ENCODE measurements around the gene BTG3. TPM values are rescaled to one million over a fixed set of nuclear protein-coding genes. Genes with fewer than 3 reads are reported as not detected.
A peak's percentile ranks its signal among the peaks of the same experiment; 100 is the strongest.

The BTG3 gene
- total and polyA plus RNA-seq, 7 donors = 1.7 to 6.4 (median 1.9) TPM

DNA sequence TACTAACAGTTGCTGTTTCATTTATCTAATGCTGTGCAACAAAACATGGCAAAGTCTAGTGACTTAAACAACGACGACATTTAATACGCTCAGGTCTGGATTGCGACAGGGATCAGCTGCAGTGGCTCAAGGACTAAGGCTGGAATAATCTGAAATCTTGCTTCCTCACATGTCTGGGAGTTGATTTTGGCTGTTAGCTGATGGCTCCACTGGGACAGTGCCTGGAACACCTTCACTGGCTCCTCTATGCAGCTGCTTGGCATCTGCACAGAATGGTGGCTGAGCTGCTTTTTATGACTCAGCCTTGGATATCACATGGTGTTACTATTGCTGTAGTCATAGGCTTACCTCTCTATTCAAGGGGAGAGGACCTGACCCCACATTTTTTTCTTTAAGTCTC lies 24.0 kb upstream of the BTG3 start:
- H3K36me3 ChIP-seq (ENCODE audit: insufficient read depth in 1 of 2, low read depth in 1 of 2) = no peaks in the 10 kb centered on the region
- ATAC-seq = peak in 3 of 4 donors; percentile 47 to 67 (median 56)
- H3K4me3 ChIP-seq = no peak overlapping the region
- H3K27me3 ChIP-seq (ENCODE audit: insufficient read depth in 3 of 3, low read length in 2 of 3) = no peaks in the 10 kb centered on the region
- no peak overlapping the region for H3K27ac ChIP-seq
- intact Hi-C loops (cut with DNase I) = no loop called here
- DNase-seq = peak; percentile 20 to 73
- H3K9me3 ChIP-seq = no peaks in the 10 kb centered on the region
- TF ChIP-seq, protein P1, sequence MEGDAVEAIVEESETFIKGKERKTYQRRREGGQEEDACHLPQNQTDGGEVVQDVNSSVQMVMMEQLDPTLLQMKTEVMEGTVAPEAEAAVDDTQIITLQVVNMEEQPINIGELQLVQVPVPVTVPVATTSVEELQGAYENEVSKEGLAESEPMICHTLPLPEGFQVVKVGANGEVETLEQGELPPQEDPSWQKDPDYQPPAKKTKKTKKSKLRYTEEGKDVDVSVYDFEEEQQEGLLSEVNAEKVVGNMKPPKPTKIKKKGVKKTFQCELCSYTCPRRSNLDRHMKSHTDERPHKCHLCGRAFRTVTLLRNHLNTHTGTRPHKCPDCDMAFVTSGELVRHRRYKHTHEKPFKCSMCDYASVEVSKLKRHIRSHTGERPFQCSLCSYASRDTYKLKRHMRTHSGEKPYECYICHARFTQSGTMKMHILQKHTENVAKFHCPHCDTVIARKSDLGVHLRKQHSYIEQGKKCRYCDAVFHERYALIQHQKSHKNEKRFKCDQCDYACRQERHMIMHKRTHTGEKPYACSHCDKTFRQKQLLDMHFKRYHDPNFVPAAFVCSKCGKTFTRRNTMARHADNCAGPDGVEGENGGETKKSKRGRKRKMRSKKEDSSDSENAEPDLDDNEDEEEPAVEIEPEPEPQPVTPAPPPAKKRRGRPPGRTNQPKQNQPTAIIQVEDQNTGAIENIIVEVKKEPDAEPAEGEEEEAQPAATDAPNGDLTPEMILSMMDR (IDR thresholded peaks at IDR 0.05) = no peak
- WGBS, 3 donors = 45 to 71% (median 65%) methylated on average over 4 of the region's 4 CpGs
- no peaks in the 10 kb centered on the region for H3K4me1 ChIP-seq

- WGBS, 3 donors = 21 to 43% (median 25%) methylated on average over 4 of the region's 4 CpGs
- no peaks in the 10 kb centered on the region for H3K4me1 ChIP-seq
- TF ChIP-seq, protein P1 (IDR thresholded peaks at IDR 0.05) = no peak
- intact Hi-C loops (cut with DNase I) = no loop called here
- H3K36me3 ChIP-seq (ENCODE audit: insufficient read depth in 1 of 2, low read depth in 1 of 2) = no peaks in the 10 kb centered on the region
- no peak overlapping the region for H3K27ac ChIP-seq
- no peaks in the 10 kb centered on the region for H3K9me3 ChIP-seq
- DNase-seq (no peak), ATAC-seq (no peak)
- H3K27me3 ChIP-seq (ENCODE audit: insufficient read depth in 3 of 3, low read length in 2 of 3) = no peaks in the 10 kb centered on the region
- no peak overlapping the region for H3K4me3 ChIP-seq
These were observed 18.5 kb upstream of the BTG3 start for GRCh38 chr21:17631195-17631594.

DNA sequence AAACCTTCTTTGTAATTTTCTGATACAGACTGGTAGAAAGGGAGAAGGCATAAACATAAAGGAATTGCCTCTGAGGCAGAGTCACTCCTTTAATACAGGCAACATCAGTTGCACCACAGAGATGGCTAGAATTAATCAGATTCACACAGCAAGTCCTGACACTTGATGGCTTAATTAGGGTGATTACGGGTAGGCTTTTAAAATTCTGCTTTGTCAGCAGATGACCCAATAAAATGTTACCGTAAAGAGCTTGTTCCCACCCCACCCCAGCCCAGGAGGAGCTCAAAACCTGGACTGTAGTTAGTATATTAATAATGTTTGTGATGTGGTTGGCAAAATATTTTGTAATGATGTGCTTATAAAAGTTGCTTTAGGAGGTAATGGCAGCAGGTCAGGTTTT lies 9.3 kb upstream of the BTG3 start:
- Histone ChIP-seq H3K9me3 (no peaks in the 10 kb centered on the region), H3K4me3 (no peak overlapping the region), H3K36me3 (ENCODE audit: insufficient read depth in 1 of 2, low read depth in 1 of 2) (no peaks in the 10 kb centered on the region), H3K27me3 (ENCODE audit: insufficient read depth in 3 of 3, low read length in 2 of 3) (no peaks in the 10 kb centered on the region), H3K4me1 (no peaks in the 10 kb centered on the region), H3K27ac (no peak overlapping the region)
- WGBS, 3 donors = 39 to 52% (median 44%) methylated on average over 2 of the region's 2 CpGs
- TF ChIP-seq, protein P1 (IDR thresholded peaks at IDR 0.05) = no peak
- ATAC-seq = no peak
- intact Hi-C loops (cut with DNase I) = no loop called here
- DNase-seq = no peak

GRCh38 chr21:17616831-17617230 lies 4.1 kb upstream of the BTG3 start:
- Histone ChIP-seq H3K9me3 (no peaks in the 10 kb centered on the region), H3K36me3 (ENCODE audit: insufficient read depth in 1 of 2, low read depth in 1 of 2) (no peaks in the 10 kb centered on the region), H3K27me3 (ENCODE audit: insufficient read depth in 3 of 3, low read length in 2 of 3) (peaks cover 0 to 17% (median 9%) of the 10 kb centered on the region in 3 donors), H3K27ac (no peak overlapping the region), H3K4me3 (no peak overlapping the region), H3K4me1 (no peaks in the 10 kb centered on the region)
- DNase-seq (no peak), ATAC-seq (no peak)
- TF ChIP-seq, protein P1 (IDR thresholded peaks at IDR 0.05) = no peak
- 89 to 97% (median 92%) methylated on average over 1 of the region's 1 CpG for WGBS, 3 donors
- intact Hi-C loops (cut with DNase I) = no loop called here

DNA sequence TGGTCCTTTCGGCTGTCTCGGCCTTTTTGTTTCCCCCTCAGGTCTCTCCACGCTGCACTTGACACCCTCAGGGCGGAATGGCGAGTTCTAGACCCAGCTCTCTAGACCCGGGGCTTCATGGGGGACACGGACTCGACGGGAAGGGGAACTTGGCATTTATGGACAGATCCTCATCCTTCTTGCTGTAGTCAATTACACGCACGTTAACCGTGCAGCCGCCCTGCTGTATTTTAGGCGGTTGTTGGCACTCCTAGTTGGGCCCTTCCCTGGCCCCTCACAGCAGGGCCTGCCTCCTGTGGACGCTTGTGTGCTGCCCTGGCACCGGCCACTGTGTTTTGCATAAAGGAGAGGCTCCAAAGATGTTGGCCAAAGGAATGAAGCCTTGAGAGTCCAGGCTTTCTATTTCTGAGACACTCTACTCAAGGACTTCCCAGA lies 558 bp upstream of the BTG3 start:
- no peaks in the 10 kb centered on the region for H3K36me3 ChIP-seq (ENCODE audit: insufficient read depth in 1 of 2, low read depth in 1 of 2)
- TF ChIP-seq, protein P1 (IDR thresholded peaks at IDR 0.05) = no peak
- peak in 3 of 4 donors; percentile 27 to 31 (median 28) for ATAC-seq
- WGBS, 3 donors = 6 to 18% (median 9%) methylated on average over 16 of the region's 16 CpGs
- intact Hi-C loops (cut with DNase I) = no loop called here
- H3K9me3 ChIP-seq = no peaks in the 10 kb centered on the region
- peak; percentile 37 to 71 for DNase-seq
- peaks cover 0 to 33% (median 12%) of the 10 kb centered on the region in 3 donors for H3K27me3 ChIP-seq (ENCODE audit: insufficient read depth in 3 of 3, low read length in 2 of 3)
- no peaks in the 10 kb centered on the region for H3K4me1 ChIP-seq
- H3K27ac ChIP-seq = peak overlapping the region; percentile 66
- peak overlapping the region; percentile 72 for H3K4me3 ChIP-seq
